ENCODE results near the gene NELFB.
A peak's percentile ranks its signal among the peaks of the same experiment; 100 is the strongest.

NELFB gene

GRCh38 chr9:137254624-137255447, at the start of gene NELFB:
Gene NELFB (plus strand): TSS chr9:137255327.
- peak; percentile 100 for DNase-seq (ENCODE audit: low spot score)

DNA sequence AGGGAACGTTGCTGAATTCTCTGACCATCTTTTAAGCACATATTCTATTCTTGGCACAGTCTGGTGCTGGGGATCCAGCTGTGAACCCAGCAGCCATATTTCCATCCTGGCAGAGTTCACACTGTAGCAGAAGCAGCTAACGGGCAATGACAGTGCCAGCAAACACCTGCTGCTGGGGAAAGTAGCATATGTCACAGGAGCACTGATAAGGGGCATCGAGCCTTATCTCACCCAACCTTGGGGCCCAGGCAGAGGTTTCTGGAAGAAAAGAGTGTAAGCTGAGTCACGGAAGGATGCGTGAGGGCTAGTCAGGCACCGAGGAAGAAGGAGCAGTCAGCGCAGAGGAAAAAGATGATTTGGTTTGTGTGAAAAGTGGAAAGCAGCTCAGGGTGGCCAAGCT, 48.5 kb upstream of the NELFB start:
- no peak for DNase-seq (ENCODE audit: low spot score)

DNA sequence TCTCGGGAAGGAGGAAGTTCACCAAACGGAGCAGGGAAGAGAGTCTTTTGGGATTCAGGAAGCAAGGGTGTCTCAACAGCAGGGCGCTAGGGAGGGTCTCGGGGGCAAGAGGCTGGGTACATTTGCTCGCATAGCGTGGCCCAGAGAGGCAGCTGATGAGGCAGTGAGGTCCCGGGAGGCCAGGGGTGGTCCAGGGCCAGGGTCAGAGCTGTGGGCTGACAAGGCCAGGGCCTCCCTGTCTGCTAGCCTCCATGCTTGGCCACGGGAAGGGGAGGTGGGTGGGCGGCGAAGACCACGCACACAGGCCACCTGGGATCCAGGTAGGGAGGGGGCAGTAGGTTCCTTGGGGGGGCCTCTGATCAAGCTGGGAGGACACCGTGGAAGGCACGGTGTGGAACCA, 43.6 kb upstream of the NELFB start:
- no peak for DNase-seq (ENCODE audit: low spot score)

DNA sequence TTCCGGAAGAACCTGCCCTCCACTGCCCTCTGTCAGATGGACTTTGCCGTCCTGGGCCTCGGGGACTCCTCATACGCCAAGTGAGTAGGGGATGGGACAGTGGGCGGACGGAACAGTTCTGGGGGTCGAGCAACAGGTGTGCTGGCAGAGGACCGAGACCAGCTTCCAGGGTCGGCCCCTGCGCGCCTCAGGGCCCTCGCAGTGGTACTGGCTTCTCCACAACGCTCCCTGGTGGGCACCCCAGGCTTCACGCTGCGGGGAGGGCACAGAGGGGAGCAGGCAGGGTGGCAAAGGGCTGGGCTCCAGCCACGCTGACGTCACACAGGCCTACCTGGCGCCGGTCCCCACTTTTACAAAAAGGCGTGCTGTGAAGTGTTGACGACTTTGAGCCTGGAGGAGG, 42.6 kb upstream of the NELFB start:
- no peak for DNase-seq (ENCODE audit: low spot score)

GRCh38 chr9:137213160-137214060, 41.7 kb upstream of the NELFB start:
- DNase-seq (ENCODE audit: low spot score): no peak

DNA sequence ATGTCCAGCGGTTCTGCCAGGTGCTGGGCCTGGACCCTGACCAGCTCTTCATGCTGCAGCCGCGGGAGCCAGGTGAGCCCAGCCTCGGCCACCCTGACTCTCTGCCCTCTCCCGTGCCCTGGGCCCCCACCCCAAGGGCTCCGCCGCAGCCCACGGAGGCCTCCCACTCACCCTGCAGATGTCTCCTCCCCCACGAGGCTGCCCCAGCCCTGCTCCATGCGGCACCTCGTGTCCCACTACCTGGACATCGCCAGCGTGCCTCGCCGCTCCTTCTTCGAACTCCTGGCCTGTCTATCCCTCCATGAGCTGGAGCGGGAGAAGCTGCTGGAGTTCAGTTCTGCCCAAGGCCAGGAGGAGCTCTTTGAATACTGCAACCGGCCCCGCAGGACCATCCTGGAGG, 40.5 kb upstream of the NELFB start:
- no peak for DNase-seq (ENCODE audit: low spot score)

DNA sequence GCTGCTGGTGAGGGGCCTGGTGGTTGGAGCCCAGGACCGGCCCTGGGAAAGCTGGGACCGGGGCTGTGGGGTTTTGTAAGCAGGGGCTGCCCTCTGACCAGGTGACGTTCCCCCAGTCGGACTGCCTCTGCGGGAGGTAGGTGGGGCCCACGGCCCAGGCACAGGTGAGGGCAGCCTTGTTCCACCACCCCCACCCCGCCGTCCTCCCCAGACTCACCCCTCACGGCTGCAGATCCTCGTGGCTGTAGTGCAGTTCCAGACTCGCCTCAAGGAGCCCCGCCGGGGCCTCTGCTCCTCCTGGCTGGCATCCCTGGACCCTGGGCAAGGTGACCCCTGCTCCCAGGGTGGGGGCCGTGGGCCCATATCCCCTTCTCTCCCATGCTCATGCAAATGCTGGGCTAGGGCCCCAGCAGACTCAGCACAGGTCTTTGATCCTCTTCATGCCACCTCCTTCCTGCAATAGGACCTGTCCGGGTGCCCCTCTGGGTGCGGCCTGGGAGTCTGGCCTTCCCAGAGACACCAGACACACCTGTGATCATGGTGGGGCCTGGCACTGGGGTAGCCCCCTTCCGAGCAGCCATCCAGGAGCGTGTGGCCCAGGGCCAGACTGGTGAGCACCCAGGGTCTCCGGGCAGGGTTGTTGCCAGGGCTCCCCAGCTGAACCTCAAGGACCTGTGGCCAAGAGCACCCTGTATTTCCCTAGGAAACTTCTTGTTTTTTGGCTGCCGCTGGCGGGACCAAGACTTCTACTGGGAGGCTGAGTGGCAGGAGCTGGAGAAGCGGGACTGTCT, 39.7 kb upstream of the NELFB start:
- no peak for DNase-seq (ENCODE audit: low spot score)

GRCh38 chr9:137216188-137216965, 38.8 kb upstream of the NELFB start:
- DNase-seq (ENCODE audit: low spot score): no peak

- peak; percentile 84 for DNase-seq (ENCODE audit: low spot score)
These were observed 37.6 kb upstream of the NELFB start for GRCh38 chr9:137217276-137218211.

GRCh38 chr9:137218212-137218753, 36.8 kb upstream of the NELFB start:
- no peak for DNase-seq (ENCODE audit: low spot score)

GRCh38 chr9:137218754-137219271, 36.3 kb upstream of the NELFB start:
- DNase-seq (ENCODE audit: low spot score): no peak

DNA sequence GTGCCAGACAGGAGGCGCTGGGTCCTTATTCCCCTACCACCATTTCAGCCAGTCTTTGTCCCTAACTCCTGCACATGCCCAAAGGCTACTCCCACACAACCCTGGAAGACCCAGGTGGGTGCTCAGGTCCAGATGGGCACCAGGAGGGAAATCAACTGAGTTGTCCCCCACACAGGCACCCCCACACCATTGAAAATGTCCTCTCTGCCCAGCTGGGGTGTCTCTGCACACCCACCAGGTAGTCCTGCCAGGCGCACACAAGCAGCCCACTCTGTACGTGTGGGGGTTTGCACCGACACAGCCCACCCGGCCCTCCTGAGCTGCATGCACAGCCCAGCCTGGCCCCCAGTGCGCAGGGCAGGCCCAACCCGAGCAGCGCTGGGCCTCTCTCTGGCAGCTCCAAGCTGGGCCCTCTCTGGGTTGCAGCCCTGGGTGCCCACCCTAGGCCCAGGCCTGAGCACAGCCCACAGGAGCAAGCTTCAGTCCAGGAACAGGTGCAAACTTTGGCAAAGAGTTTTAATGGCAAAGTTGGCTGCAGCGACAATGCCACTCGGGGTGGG, 35.3 kb upstream of the NELFB start:
- DNase-seq (ENCODE audit: low spot score): no peak

DNA sequence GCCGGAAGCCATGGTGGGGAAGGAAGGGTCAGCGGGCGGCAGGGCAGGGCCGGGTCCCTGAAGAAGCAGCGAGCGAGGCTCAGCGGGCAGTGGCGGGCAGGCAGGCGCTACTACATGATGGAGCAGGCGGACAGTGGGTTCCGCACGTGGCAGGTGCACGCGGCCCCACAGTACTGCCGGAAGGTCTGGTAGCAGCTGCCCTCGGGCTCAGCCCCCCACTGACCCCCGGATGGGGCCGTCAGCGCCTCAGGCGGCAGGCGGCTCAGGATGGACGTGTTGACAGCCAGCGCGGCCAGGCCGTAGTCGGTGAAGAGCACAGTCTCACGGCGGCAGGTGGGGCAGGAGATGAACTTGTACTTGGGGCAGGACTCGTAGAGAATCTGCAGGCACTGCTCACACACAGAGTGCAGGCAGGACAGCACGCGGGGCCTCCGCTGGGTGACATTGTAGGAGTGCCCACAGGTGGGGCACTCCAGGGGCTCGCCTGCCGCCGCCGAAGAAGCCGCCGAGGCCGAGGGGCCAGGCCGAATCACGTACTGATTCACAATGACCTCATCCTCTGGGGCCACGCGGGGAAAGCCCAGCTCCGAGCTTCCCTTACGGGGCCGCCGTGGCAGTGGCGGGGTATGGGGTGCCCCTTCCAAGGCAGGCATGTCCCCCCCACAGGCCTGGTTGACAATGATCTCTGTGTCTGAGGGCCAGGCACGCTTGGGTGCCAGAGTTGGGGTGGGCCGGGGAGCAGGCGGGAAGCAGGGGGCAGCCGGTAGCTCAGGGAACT, 34.6 kb upstream of the NELFB start:
- DNase-seq (ENCODE audit: low spot score): no peak

- DNase-seq (ENCODE audit: low spot score): no peak
These were observed 34.0 kb upstream of the NELFB start for GRCh38 chr9:137221095-137221505.

GRCh38 chr9:137221506-137222111, 33.5 kb upstream of the NELFB start:
- DNase-seq (ENCODE audit: low spot score): no peak

- DNase-seq (ENCODE audit: low spot score): peak; percentile 32
These were observed 32.7 kb upstream of the NELFB start, which contains the start of gene RNF208 for GRCh38 chr9:137222190-137223077. Gene RNF208 (minus strand): TSS chr9:137222240. CDS start chr9:137221212, 1,028 bp downstream.
